GM21576 (cell line): ENCODE measurements around the gene ABHD8.

Experiments
- ATAC-seq: cut with Tn5 transposase; IDR thresholded peaks from one replicate; pipeline ENCODE4 v1.9.1; 2021; ENCODE audit warnings: mild to moderate bottlenecking, moderate library complexity; ENCODE audit not compliant: unreplicated experiment

ABHD8 gene

GRCh38 chr19:17268754-17269153, 34.5 kb downstream of the ABHD8 start:
- no peak for ATAC-seq

GRCh38 chr19:17266975-17267788, 36.0 kb downstream of the ABHD8 start, which contains the start of gene BABAM1:
Gene BABAM1 (plus strand): TSS chr19:17267443. CDS start chr19:17268807, 1,364 bp downstream.
- peak; percentile 92 for ATAC-seq

GRCh38 chr19:17266589-17266974, 36.6 kb downstream of the ABHD8 start:
- ATAC-seq = peak; percentile 17

GRCh38 chr19:17266026-17266425, 37.2 kb downstream of the ABHD8 start:
- no peak for ATAC-seq

- no peak for ATAC-seq
Observed at GRCh38 chr19:17264641-17264979, 38.6 kb downstream of the ABHD8 start, which contains the start of gene USHBP1. Gene USHBP1 (minus strand): TSS chr19:17264745. CDS start chr19:17264299, 446 bp downstream.

- ATAC-seq = no peak
Observed at GRCh38 chr19:17263712-17264640, 39.2 kb downstream of the ABHD8 start.

GRCh38 chr19:17262557-17262956, 40.7 kb downstream of the ABHD8 start:
- no peak for ATAC-seq

GRCh38 chr19:17260842-17261325, 42.3 kb downstream of the ABHD8 start:
- no peak for ATAC-seq

GRCh38 chr19:17259934-17260333, 43.3 kb downstream of the ABHD8 start:
- no peak for ATAC-seq

- ATAC-seq = no peak
Observed at GRCh38 chr19:17259118-17259780, 44.0 kb downstream of the ABHD8 start.

- no peak for ATAC-seq
Observed at GRCh38 chr19:17256130-17256529, 47.1 kb downstream of the ABHD8 start.

- ATAC-seq = no peak
Observed at GRCh38 chr19:17255150-17255621, 48.0 kb downstream of the ABHD8 start.

GRCh38 chr19:17254636-17255035, 48.6 kb downstream of the ABHD8 start:
- ATAC-seq = no peak

- ATAC-seq = no peak
Observed at GRCh38 chr19:17249887-17250548, 53.2 kb downstream of the ABHD8 start.

GRCh38 chr19:17248011-17248776, 55.0 kb downstream of the ABHD8 start:
- ATAC-seq = no peak

- ATAC-seq = no peak
Observed at GRCh38 chr19:17246681-17247425, 56.4 kb downstream of the ABHD8 start.

GRCh38 chr19:17245535-17245984, 57.7 kb downstream of the ABHD8 start, which contains the start of gene NR2F6:
Gene NR2F6 (minus strand): TSS chr19:17245919. CDS start chr19:17245220, 699 bp downstream.
- ATAC-seq = peak; percentile 5
